ENCODE data around the gene VSNL1.

- TF ChIP-seq POLR2A (IDR thresholded peaks at IDR 0.05) (no peak), EP300 (IDR thresholded peaks at IDR 0.05) (no peak)
- TF ChIP-seq, protein P1, sequence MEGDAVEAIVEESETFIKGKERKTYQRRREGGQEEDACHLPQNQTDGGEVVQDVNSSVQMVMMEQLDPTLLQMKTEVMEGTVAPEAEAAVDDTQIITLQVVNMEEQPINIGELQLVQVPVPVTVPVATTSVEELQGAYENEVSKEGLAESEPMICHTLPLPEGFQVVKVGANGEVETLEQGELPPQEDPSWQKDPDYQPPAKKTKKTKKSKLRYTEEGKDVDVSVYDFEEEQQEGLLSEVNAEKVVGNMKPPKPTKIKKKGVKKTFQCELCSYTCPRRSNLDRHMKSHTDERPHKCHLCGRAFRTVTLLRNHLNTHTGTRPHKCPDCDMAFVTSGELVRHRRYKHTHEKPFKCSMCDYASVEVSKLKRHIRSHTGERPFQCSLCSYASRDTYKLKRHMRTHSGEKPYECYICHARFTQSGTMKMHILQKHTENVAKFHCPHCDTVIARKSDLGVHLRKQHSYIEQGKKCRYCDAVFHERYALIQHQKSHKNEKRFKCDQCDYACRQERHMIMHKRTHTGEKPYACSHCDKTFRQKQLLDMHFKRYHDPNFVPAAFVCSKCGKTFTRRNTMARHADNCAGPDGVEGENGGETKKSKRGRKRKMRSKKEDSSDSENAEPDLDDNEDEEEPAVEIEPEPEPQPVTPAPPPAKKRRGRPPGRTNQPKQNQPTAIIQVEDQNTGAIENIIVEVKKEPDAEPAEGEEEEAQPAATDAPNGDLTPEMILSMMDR (IDR thresholded peaks at IDR 0.05): no peak
Observed at GRCh38 chr2:17547237-17547636, 6.7 kb downstream of the VSNL1 start.
